GM18519 (cell line): ENCODE results near the gene MAP3K10.
"Not testable (repeated sequence)": the region's sequence is repeated elsewhere in the genome, so short reads cannot be mapped to it uniquely, and the experiment has no call there.

Experiments
- ATAC-seq: cut with Tn5 transposase; IDR thresholded peaks from one replicate; pipeline ENCODE4 v1.9.1; 2021; ENCODE audit warnings: mild to moderate bottlenecking, moderate library complexity; ENCODE audit not compliant: unreplicated experiment, low FRiP score

Gene MAP3K10

DNA sequence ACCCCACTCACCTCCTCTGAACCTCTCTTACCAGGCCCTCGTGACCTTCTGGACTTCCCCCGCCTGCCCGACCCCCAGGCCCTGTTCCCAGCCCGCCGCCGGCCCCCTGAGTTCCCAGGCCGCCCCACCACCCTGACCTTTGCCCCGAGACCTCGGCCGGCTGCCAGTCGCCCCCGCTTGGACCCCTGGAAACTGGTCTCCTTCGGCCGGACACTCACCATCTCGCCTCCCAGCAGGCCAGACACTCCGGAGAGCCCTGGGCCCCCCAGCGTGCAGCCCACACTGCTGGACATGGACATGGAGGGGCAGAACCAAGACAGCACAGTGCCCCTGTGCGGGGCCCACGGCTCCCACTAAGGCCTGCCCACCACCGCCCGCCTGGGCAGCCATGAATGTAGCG is 23.7 kb downstream of the MAP3K10 start:
- no peak for ATAC-seq

DNA sequence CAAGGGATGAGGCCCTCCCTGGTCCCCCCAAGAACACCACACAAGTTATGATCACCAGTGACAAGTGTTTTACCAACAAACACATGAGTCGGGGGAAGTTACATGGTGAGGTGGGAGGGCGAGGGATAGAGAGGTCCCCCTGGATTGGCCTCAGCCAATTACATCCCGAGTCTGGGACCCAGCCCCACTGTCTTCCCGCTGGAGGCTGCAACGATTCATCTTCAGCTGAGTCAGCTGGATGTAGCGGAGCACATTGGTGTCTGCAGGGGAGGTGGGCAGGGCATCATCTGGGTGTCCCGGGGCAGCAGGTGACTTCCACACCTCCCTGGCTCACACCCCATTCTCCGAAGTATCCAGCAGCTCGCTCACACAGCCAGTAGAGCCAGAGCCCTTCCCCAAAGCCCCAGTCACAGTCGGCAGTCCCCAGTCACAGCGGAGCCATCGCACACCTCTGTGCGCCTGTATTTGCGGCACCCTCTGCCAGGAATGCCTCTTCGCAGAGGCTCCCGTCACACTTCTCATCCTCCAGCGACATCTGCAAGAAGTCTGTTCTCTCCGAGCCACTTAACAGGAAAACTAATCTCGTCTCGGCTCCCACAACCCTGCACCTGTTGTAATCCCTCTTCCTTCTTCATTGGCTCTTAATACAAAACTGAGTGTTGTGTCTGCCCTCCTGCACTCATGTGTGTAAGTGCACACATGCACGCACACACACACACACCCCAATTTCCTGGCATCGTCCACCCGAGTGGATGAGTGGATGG is 25.0 kb downstream of the MAP3K10 start:
- ATAC-seq, result no peak

DNA sequence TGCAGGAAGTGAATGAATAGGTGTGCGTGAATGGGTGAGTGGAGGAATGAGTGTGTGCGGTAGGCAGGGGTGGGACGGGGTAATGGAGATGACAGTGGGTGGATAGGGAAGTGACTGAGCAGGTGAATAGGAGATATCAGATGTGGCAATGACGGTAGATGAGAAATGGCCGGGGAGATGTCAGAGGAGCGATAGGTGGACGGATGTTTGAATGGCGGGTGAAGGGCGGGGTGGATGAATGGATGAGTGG is 25.5 kb downstream of the MAP3K10 start:
- ATAC-seq, result no peak

DNA sequence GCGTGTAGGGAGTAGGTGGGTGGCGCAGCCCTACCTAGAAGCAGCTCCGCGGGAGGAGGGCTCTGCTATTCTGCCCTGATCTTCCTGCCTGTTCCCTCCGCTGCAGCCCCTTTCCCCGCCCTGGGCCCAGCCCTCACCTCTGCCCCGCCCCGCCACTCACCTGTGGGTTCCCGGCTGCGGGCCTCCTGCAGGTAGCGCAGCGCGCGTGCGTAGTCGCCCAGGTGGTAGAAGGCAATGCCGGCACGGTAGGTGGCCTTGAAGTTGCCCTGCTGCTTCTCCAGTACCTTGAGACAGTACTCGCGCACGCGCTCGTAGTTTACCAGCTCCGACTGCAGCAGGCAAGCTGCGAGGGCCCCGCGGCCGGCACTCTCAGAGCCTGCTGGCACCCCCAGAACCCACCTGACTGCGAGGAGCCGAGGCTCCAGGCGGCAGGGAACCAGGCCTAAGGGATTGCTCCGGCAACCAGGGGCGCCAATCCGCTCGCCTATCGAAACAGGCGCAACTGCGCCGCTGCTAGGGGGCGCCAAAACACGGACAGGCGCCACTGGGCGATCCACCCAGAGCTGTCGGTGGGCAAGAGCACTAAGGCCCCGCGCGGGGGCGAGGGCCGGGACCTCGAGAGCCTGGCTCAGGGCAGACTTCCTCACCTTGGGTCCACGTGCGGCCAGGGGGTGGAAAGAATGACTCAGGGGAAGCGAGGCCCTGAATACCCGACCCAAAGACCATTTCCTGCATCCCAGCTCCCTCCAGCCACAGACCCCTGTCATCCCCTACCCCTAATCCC is 26.0 kb downstream of the MAP3K10 start:
- no peak for ATAC-seq

DNA sequence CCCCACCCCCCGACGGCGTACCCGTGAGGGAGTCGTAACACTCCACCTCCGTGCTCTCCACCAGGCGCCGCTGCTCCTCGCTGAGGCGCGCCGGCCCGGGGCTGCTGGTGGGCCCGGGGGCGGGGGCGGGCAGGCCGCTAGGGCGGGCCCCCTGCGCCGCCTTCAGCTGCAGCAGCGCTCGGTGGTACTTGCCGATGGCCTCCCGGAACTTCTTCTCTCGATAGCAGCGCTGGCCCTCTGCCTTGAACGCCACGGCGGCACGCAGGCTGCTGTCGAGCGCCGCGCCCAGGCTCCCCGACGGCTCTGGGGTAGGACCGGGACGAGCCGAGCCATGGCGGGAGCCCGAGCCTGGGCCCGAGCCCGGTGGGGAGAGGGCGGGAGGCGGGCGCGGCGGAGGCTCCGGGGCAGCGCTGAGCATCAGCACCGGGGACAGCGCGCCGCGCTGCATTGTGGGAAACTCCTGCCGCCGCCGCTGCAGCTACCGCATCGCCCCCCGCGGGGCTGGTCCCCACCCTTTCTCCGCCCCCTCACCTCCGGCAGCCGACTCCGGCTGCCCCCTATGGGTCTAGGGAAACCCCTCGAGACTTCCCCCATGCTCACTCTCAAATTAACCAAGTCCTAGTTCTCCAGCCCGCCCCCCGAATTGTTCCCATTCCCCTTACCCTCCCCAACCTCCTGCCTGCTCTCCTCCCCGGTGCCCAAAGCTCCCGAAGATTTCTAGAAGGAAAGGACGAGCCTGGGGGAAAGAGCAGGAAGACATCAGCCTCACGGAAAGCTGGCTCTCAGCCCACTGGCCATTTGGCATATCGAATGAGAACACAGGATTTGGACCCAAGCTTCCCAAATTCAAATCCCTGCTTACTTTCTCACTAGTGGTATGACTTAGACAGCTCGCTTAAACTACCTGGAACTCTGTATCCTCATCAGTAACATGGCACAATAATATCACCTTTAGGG is 27.0 kb downstream of the MAP3K10 start, which contains the start of gene TTC9B:
TSS of gene TTC9B (minus strand) at position 451 of the 957 bp plus-strand sequence. CDS start at position 448, 3 bp downstream.
- ATAC-seq, result no peak

DNA sequence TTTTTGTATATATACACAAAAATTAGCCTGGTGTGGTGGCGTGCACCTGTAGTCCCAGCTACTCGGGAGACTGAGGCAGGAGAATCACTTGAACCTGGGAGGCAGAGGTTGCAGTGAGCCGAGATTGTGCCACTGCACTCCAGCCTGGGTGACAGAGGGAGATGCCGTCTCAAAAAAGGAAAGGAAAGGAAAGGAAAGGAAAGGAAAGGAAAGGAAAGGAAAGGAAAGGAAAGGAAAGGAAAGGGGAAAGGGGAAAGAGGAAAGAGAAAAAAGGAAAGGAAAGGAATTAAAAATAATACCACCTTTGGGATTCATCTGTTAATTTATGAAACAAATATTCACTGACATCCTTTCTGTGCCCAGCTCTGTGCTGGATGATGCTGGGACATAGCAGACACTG is 27.8 kb downstream of the MAP3K10 start:
- not testable (repeated sequence) for ATAC-seq

DNA sequence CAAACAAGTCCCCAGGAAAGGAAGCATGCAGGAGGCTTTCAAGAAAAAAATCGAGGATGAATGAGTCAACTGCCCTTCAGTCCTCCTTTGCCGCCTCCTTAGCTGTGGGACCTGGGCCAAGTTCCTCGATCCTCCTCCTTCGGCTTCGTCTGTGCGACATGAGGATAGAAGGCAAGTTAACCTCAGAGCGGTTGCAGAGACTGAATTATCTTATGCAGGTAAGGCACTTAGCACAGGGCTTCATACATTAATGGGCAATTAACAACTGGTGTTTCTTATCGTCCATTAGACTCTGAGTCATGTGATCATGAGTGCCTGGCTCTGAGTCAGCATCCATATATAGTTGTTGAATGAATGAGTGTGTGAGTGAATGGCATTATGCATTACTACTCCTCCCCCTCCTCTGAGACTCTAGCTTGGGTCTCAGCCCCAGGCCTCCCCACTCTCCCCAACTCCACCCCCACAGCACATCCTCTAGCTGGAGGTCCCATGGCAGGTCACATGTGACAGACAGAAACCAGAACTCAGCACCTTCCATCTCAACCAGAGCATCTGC is 28.6 kb downstream of the MAP3K10 start:
- no peak for ATAC-seq

DNA sequence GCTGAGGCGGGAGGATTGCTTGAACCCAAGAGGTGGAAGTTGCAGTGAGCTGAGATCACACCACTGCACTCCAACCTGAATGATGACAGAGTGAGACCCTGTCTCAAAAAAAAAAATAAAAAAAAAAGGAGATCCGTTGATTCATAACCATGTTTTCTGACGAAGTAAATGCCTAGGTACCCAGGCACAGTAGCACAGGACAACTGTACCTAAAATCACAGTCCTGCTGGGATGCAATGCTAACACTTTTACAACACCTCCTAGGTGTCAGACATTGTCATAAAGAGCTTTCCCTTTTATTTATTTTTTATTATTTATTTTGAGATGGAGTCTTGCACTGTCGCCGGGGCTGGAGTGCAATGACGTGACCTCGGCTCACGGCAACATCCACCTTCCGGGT is 29.4 kb downstream of the MAP3K10 start:
- no peak for ATAC-seq

DNA sequence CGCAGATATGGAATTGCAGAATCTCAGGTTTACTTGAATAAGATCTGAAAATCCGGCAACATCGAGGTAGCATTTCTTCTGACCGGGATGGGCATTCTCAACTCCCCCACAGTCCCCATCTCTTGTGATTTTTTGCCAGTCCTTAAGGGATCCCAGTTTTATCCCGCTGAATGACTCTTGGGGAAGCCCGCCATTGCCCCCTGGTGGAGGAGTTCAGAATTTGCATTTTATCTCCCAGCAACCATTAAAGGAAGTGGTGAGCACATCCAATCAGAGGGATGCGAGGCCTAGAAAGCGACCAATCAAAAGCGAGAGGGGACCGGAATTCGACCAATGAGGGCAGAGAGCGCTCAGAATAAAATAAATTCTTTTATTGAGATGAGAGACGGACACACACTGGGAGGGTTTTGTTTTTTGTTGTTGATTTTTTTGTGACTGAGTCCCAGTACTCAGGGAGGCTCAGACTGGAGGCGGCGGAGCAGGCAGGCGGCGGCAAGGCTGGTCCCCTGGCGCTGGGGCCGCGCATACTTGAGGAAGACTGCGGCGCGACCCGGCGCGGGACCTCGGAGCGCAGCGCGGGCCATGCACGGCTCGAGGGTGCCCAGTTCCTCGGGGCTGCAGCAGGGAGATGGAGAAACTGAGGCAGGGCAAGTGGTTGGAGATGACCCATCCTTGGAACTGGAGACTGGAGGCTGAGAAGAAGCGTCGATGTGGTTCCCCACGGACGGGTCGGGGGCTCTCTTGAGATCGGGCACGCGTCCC is 30.8 kb downstream of the MAP3K10 start:
- no peak for ATAC-seq

DNA sequence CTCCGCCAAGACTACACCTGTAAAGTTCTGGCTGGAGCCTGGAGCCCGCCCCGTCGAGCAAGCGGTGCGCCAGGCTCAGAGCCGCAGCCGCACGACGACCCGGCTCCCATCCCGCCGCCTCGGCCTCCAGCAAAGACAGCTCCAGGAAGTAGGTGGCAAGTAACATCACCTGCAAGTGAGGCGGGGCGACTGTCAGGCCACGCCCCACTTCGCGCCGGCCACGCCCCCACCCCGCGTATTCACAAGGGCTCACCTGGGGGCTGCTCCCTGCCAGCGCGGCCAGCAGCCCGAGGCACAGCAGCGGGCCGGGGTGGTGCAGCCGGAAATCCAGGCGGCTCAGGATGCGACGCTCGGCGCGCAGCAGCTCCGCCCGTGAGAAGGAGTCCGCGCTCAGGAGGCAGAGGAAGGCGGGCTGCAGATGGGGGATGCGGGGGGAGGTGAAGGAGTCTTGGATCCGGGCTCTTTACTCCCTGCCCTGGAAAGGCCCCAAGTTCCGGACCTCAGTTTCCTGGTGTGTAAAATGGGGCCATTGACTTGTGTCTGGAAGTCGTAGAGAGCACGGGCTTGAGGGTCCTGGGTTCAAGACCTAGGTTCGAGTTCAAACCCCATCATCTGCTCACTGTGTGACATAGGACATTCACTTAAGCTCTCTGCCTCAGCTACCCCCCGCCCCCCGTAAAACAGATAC is 32.1 kb downstream of the MAP3K10 start:
- ATAC-seq, result no peak

DNA sequence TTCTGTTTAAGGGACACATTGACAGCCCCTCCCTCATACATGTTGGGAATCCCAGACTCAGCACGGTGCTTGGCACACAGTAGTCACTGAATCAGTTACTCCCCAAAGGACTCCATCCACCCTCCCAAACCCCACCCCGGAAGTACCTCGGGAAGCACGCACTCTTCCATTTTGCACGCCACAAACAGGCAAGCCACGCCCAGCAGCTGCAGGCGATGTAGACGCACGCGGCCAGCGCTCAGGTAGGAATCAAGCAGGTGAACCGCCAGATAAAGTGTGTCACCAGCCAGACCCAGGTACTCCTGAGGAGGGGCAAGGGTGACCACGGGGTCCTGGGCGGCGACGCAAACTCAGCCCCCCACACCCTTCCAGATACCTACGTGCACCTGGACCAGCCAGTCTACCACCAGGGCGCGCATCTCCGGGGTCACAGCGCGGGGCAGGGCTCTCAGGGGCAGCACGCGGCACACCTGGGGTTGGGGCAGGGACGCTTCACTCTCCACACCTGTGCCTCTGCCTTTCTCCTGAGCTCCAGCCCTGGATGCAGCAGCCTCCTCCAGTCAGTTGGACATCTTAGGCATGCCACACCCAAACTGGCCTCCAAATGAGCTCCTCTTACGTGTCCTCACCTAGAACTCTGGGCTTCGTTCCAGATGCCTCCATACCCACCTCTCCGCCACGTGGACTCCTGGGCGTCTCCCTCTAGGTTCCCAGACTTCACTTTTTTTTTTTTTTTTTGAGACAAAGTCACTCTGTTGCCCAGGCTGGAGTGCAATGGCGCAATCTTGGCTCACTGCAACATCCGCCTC is 33.3 kb downstream of the MAP3K10 start:
- no peak for ATAC-seq

DNA sequence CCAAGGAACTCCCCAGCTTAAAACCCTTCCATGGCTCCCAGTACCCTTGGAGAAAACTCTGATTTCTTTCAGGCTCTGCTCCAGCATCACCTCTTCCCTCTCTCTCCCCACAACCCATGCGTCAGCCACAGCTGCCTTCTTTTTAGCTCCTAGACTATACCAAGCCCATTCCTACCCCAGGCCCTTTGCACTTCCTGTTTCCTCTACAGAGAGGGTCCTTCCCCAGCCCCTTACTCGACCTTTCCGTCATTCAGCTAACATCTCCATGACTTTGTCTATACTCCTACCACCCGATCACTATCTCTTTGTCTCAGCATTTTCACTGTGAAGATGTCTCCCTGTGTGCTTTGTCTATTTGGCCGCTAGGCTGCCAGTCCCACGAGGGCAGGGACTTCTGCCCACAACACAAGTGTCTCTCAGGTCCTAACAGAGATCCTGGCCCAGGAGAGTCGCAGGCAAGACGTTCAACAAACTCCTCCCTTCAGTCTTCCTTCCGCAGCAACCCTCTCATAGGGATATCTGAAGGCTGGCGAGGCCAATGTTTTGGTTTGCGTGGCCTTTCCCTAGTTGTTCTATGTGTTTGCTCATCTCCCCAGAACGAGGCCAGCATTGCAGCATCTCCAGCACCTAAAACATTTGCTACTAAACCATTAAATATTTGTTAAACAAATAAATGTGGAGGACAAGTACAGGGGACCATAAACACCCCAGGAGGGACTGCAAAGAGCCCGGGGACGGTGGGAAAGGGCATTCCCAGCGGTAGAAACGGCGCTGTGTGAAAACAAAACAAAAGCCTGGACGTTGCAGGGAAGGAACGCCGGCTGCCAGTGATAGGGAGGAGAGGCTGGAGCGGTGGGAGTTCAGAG is 34.4 kb downstream of the MAP3K10 start:
- ATAC-seq, result no peak

DNA sequence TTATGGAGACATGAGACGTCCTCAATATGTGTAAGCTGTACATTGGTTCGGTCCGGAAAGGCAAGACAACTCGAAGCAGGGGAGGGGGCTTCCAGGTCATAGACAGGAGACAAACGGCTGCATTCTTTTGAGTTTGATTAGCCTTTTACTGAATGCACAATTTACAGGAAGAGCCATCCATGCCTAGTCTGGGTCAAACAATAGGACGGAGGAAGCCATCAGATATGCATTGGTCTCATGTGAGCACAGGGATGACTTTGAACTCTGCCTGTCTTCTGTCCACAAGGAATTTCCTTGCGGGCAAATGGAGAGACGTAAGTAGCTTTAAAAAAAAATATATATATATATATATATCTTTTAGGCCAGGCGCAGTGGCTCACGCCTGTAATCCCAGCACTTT is 37.1 kb downstream of the MAP3K10 start:
- no peak for ATAC-seq

DNA sequence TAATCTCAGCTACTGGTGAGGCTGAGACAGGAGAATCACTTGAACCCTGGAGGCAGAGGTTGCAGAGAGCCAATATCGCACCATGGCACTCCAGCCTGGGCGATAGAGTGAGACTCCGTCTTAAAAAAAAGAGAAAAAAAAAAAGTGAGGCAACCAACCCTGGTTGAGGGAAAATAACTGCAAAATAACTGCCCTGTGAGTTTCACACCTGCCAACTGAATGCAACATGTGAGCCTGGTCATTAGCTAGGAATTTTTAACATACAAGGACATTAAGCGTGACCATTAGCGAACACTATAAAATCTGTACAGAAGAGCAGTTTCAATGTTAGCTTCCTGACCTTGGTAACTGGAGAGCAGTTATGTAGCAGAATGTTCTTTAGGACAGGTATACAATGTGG is 37.6 kb downstream of the MAP3K10 start:
- ATAC-seq, result no peak

DNA sequence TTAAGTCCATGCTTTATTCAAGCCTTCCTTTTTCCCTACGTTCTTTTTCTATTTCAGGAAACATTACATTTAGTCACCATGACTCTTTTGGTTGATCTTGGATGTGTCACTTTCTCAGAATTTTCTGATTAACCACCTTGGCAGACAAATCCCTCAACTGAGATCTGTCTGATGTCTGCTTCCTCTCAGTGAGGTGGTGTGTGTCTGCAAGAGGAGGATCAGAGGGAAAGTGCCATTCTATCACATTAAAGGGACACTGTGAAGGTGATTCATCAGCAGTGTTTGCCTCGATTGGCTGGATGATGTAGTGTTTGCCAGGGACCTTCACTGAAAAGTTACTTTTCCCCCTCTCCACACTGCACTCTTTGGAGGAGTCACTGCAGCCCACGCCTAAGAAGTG is 38.3 kb downstream of the MAP3K10 start:
- ATAC-seq, result no peak

DNA sequence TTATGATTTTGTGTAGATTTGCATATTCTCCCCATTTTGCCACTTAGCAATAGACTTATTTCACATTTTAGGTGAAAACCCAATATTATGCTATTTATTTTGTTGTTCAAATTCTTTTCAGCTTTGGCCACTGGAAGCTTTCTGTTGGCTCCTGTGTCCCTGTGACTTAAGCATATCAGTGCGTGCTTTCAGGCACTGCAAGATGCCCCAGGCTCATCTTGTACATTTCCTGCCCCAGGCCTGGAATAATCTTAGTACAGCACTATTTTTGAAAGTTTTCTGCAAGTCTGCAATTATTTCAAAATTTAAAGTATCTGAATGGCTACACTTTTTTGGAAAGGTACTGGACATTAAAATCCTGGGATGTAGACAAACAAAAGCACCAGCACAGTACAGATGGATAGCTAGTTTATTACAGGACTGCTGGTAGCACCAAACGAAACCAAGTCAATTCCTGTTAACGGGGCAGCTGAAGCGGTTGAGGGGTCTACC is 38.7 kb downstream of the MAP3K10 start:
- no peak for ATAC-seq

DNA sequence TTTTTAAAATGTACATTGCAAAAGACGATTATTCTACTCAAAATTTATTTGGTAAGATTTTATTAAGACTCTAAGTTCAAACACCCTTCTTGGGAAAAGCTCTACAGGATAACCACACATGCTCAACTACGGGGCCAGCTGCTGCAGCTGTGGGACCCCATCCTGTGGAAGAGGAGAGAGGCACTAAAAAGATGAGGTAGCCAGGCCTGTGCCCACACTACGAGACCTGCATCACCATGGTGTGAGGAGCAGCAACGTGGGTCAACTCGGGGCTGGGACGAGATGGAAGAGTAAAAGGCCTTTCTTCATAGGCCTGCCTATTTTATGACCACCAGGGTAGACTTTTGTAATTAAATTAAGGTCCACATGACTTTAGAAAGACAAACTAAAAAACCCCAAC is 39.8 kb downstream of the MAP3K10 start:
- ATAC-seq, result no peak
